Large intestine (tissue), 3 donors: ENCODE data around the gene SHISA3. TPM values are rescaled to one million over a fixed set of nuclear protein-coding genes. Genes with fewer than 3 reads are reported as not detected.

ENCODE experiments used
- DNase-seq, 2 donors: peaks; one replicate each; pipeline versions ENCODE4 v3.0.0 to v3.0.0-alpha.2; 2013
- H3K27ac ChIP-seq: one replicate; pipeline ENCODE4 v1.5.1; 2013; ENCODE audit warnings: low read length
- H3K27me3 ChIP-seq: 2 replicates; pipeline ENCODE4 v1.6.1; 2013; ENCODE audit warnings: low read length; ENCODE audit not compliant: control insufficient read depth, insufficient read depth
- H3K36me3 ChIP-seq: 2 replicates; pipeline ENCODE4 v1.6.1; 2013; ENCODE audit warnings: low read length; ENCODE audit not compliant: control insufficient read depth, insufficient read depth
- H3K4me1 ChIP-seq: one replicate; pipeline ENCODE4 v1.6.1; 2013; ENCODE audit warnings: low read length; ENCODE audit not compliant: control insufficient read depth, insufficient read depth
- H3K4me3 ChIP-seq: one replicate; pipeline ENCODE4 v1.5.1; 2013; ENCODE audit warnings: low read length
- H3K9me3 ChIP-seq: one replicate; pipeline ENCODE4 v1.6.1; 2013; ENCODE audit warnings: mild to moderate bottlenecking, low read depth, low read length, moderate library complexity; ENCODE audit not compliant: control insufficient read depth
- WGBS: methylation state at CpG from one replicate; pipeline ENCODE4 v1.1.5; 2013; ENCODE audit warnings: low lambda C conversion rate; ENCODE audit not compliant: insufficient coverage; 5-methylcytosine and 5-hydroxymethylcytosine counted together
- polyA plus RNA-seq: library from polyadenylated mRNA; unstranded; fragments of 120-200 nt; gene quantifications from one replicate; pipeline ENCODE4 v1.2.1, GENCODE V29; 2013

The SHISA3 gene
- polyA plus RNA-seq, 1 donor = 13.2 TPM

GRCh38 chr4:42401171-42401570, 3.9 kb downstream of the SHISA3 start:
- Histone ChIP-seq H3K27ac (no peak overlapping the region), H3K27me3 (peaks cover 52% of the 10 kb centered on the region), H3K36me3 (no peaks in the 10 kb centered on the region), H3K4me3 (no peak overlapping the region), H3K9me3 (peaks cover 6% of the 10 kb centered on the region), H3K4me1 (peaks cover 17% of the 10 kb centered on the region)
- peak in 1 of 2 donors; percentile 39 for DNase-seq
- WGBS = no CpG with 5 or more reads among the region's 9 CpGs

- Histone ChIP-seq H3K27me3 (peaks cover 24% of the 10 kb centered on the region), H3K4me1 (peaks cover 1% of the 10 kb centered on the region), H3K36me3 (peaks cover 2% of the 10 kb centered on the region), H3K9me3 (no peaks in the 10 kb centered on the region), H3K4me3 (no peak overlapping the region), H3K27ac (no peak overlapping the region)
- no CpG with 5 or more reads among the region's 6 CpGs for WGBS
- no peak for DNase-seq
Measured at GRCh38 chr4:42404001-42404400, 6.7 kb downstream of the SHISA3 start.

GRCh38 chr4:42410446-42410845, 13.2 kb downstream of the SHISA3 start:
- Histone ChIP-seq H3K27me3 (no peaks in the 10 kb centered on the region), H3K4me1 (no peaks in the 10 kb centered on the region), H3K4me3 (no peak overlapping the region), H3K9me3 (no peaks in the 10 kb centered on the region), H3K27ac (no peak overlapping the region), H3K36me3 (peaks cover 28% of the 10 kb centered on the region)
- 100% methylated on average over 3 of the region's 3 CpGs for WGBS
- no peak for DNase-seq

- Histone ChIP-seq H3K27me3 (no peaks in the 10 kb centered on the region), H3K9me3 (no peaks in the 10 kb centered on the region), H3K4me1 (no peaks in the 10 kb centered on the region), H3K27ac (no peak overlapping the region), H3K36me3 (peaks cover 30% of the 10 kb centered on the region), H3K4me3 (no peak overlapping the region)
- WGBS = 100% methylated on average over 1 of the region's 4 CpGs
- DNase-seq = no peak
Measured at GRCh38 chr4:42411803-42412202, 14.5 kb downstream of the SHISA3 start.

DNA sequence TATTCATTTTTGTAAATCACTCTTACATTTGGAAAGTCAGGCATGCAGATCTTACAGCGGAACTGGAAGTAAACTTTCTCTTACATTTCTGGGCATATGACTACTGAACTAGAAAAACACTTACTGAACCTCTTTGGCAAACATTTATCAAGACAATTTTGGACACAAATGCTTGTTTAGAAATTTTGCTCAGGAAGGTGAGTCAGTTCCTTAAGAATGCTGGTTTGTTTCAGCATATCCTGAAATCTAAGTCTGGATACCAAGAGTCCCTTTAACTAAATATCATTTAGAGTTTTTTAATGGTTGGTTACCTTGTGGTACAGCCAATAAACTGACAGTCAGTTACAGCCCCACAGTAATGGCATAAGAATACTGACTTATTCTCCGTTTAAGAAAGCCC, 15.0 kb downstream of the SHISA3 start:
- WGBS = no CpG with 5 or more reads among the region's 2 CpGs
- Histone ChIP-seq H3K9me3 (no peaks in the 10 kb centered on the region), H3K36me3 (peaks cover 31% of the 10 kb centered on the region), H3K27ac (no peak overlapping the region), H3K4me1 (no peaks in the 10 kb centered on the region), H3K4me3 (no peak overlapping the region), H3K27me3 (no peaks in the 10 kb centered on the region)
- DNase-seq = no peak

DNA sequence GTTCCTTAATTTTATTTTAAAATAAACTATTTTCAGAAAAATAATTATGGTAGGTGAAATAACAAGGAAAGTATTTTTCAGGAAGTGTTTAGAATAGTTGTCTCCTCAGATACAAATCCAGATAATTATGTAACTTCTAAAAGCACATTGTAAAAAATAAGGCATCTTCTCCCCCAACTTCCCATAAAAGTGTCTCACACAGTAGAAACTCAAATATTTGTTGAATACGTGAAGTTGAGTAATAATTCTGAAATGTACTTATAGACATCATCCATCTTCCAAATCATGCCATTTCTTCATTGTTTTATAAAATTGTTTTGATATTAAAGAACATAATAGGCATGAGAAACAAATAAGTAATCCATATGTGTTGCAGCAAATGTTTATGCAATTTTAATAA, 18.0 kb downstream of the SHISA3 start:
- no peak for DNase-seq
- no CpG with 5 or more reads among the region's 1 CpG for WGBS
- no peaks in the 10 kb centered on the region for H3K4me1 ChIP-seq
- H3K9me3 ChIP-seq = no peaks in the 10 kb centered on the region
- no peaks in the 10 kb centered on the region for H3K27me3 ChIP-seq
- no peak overlapping the region for H3K27ac ChIP-seq
- no peak overlapping the region for H3K4me3 ChIP-seq
- H3K36me3 ChIP-seq = peaks cover 32% of the 10 kb centered on the region

- no peak overlapping the region for H3K4me3 ChIP-seq
- H3K27me3 ChIP-seq = no peaks in the 10 kb centered on the region
- no peaks in the 10 kb centered on the region for H3K4me1 ChIP-seq
- H3K36me3 ChIP-seq = peaks cover 28% of the 10 kb centered on the region
- no peak for DNase-seq
- no peak overlapping the region for H3K27ac ChIP-seq
- no peaks in the 10 kb centered on the region for H3K9me3 ChIP-seq
- no CpG with 5 or more reads among the region's 3 CpGs for WGBS
Measured at GRCh38 chr4:42416017-42416416, 18.7 kb downstream of the SHISA3 start.

- no peaks in the 10 kb centered on the region for H3K9me3 ChIP-seq
- H3K27me3 ChIP-seq = no peaks in the 10 kb centered on the region
- no peaks in the 10 kb centered on the region for H3K4me1 ChIP-seq
- peaks cover 28% of the 10 kb centered on the region for H3K36me3 ChIP-seq
- WGBS = no CpG with 5 or more reads among the region's 3 CpGs
- no peak for DNase-seq
- no peak overlapping the region for H3K4me3 ChIP-seq
- no peak overlapping the region for H3K27ac ChIP-seq
Measured at GRCh38 chr4:42417550-42417949, 20.3 kb downstream of the SHISA3 start.

DNA sequence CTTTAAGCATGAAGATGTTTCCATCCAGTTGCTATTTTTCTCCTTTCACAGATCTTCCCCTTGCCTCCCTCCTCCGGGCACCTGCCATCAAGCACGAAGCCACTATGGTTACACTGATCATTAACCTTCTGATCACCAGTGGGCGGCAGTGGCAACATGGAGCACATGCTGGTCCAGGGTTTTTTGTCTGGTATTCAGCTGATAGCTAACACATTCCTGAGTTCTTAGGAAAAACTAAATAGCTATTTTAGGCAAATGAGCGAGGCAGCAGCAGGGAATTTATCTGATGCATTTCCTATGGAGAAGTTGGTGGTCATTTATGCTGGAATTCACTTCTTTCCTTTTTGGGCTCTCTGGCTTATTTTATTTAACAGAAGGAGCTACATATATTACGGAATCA, 22.9 kb downstream of the SHISA3 start:
- no peak for DNase-seq
- no peaks in the 10 kb centered on the region for H3K27me3 ChIP-seq
- WGBS = 83% methylated on average over 2 of the region's 5 CpGs
- H3K4me1 ChIP-seq = no peaks in the 10 kb centered on the region
- H3K4me3 ChIP-seq = no peak overlapping the region
- no peak overlapping the region for H3K27ac ChIP-seq
- H3K36me3 ChIP-seq = peaks cover 12% of the 10 kb centered on the region
- H3K9me3 ChIP-seq = no peaks in the 10 kb centered on the region

DNA sequence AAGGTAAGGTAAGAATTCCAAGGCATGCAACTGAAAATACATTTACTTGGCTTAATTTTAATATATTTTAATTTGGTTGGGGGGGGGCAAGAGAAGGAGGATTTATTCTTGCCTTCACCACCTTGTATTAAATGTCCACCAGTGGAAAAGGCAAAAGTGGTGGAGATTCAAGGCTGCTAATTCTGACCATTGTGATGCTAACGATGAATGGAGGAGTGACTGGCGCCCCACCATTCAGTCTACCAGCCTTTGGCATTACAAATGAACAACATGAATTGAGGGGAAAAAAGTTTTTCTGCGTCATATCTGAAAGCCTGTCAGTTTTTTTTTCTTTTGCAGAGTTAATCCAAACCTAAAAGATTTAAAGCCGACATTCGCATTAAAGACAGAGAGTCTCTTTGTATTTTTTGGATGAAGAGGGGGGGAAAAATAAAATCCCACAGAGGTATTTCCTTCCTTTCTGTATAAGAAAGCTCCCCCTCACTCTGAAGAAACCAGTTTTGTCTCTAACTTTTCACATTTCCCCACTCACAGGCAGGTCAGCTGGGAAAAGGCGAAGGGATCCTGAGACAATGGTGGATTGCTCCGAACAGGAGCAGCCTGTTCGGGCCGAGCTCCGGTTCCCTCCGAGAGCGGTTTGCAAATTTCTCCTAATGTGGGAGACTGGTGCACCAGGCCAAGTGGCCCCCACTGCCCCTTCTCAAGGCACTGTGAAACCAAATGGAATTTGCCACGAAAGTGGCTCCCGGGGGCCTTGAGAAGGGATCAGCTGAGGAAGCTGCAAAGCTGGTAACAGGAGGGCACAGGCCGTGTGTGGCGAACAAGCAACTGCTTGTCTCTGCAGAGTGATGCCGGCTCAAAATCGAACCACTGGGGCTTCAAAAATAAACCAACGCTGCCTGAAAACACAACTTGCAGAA, 28.1 kb downstream of the SHISA3 start:
- H3K27me3 ChIP-seq = no peaks in the 10 kb centered on the region
- H3K4me3 ChIP-seq = no peak overlapping the region
- H3K36me3 ChIP-seq = peaks cover 7% of the 10 kb centered on the region
- H3K4me1 ChIP-seq = no peaks in the 10 kb centered on the region
- H3K27ac ChIP-seq = no peak overlapping the region
- 93% methylated on average over 3 of the region's 19 CpGs for WGBS
- no peak for DNase-seq
- H3K9me3 ChIP-seq = no peaks in the 10 kb centered on the region

- H3K9me3 ChIP-seq = no peaks in the 10 kb centered on the region
- H3K27me3 ChIP-seq = no peaks in the 10 kb centered on the region
- H3K36me3 ChIP-seq = peaks cover 6% of the 10 kb centered on the region
- H3K4me1 ChIP-seq = no peaks in the 10 kb centered on the region
- H3K4me3 ChIP-seq = no peak overlapping the region
- DNase-seq = no peak
- no CpG with 5 or more reads among the region's 2 CpGs for WGBS
- H3K27ac ChIP-seq = no peak overlapping the region
Measured at GRCh38 chr4:42428036-42428435, 30.7 kb downstream of the SHISA3 start.
